Caco-2 (cell line): ENCODE measurements around the gene SGMS2. TPM values are rescaled to one million over a fixed set of nuclear protein-coding genes. Genes with fewer than 3 reads are reported as not detected.

Experiments
- BruUV-seq: library from RNA; stranded (reverse); fragments of 400-500 nt; replicated peaks from 2 replicates; lab custom pipeline; 2021; lab: Mats Ljungman, UMichigan
- CTCF ChIA-PET: fragments of 300-600 bp; sonication (Branson Sonifier 250); formaldehyde crosslinking; loops from one replicate; lab custom pipeline; 2022; ENCODE audit warnings: antibody characterized with exemption; lab: Charles Lee
- POLR2A ChIA-PET: fragments of 300-600 bp; sonication (Branson Sonifier 250); formaldehyde crosslinking; loops from one replicate; lab custom pipeline; 2022; ENCODE audit warnings: antibody characterized with exemption; lab: Charles Lee
- DNase-seq, 2 experiments: peaks; one replicate each; pipeline versions ENCODE4 v3.0.0 to v3.0.0-alpha.2; 2020 to 2022
- H3K27me3 ChIP-seq: replicated peaks from 2 replicates; pipeline ENCODE4 v1.6.0; 2011; ENCODE audit warnings: low read length; ENCODE audit not compliant: control insufficient read depth, insufficient read depth
- H3K36me3 ChIP-seq: 2 replicates; pipeline ENCODE4 v1.5.1; 2011; ENCODE audit warnings: low read length; ENCODE audit not compliant: control insufficient read depth, insufficient read depth
- H3K4me1 ChIP-seq: fragments of 250-450 bp; sonication (Bioruptor Pico); 2 replicates; pipeline ENCODE4 v1.5.1; 2020; ENCODE audit warnings: mild to moderate bottlenecking
- H3K4me3 ChIP-seq: 2 replicates; pipeline ENCODE4 v1.5.1; 2011; ENCODE audit warnings: low read depth, mild to moderate bottlenecking, control low read depth, low read length
- H3K9me3 ChIP-seq: fragments of 250-450 bp; sonication (Bioruptor Pico); 2 replicates; pipeline ENCODE4 v1.5.1; 2020; ENCODE audit warnings: mild to moderate bottlenecking, moderate library complexity
- H3K27ac Mint-ChIP-seq: one replicate; pipeline ENCODE4 v1.8.0; 2022; ENCODE audit warnings: mixed read lengths; ENCODE audit not compliant: unreplicated experiment
- H3K27me3 Mint-ChIP-seq: one replicate; pipeline ENCODE4 v1.8.0; 2022; ENCODE audit warnings: mixed read lengths; ENCODE audit not compliant: insufficient read depth, unreplicated experiment
- H3K36me3 Mint-ChIP-seq: one replicate; pipeline ENCODE4 v1.8.0; 2022; ENCODE audit warnings: mild to moderate bottlenecking, mixed read lengths; ENCODE audit not compliant: insufficient read depth, unreplicated experiment
- H3K4me1 Mint-ChIP-seq: one replicate; pipeline ENCODE4 v1.8.0; 2022; ENCODE audit warnings: low read depth, mixed read lengths; ENCODE audit not compliant: unreplicated experiment
- H3K4me3 Mint-ChIP-seq: one replicate; pipeline ENCODE4 v1.8.0; 2022; ENCODE audit warnings: mild to moderate bottlenecking, moderate library complexity, mixed read lengths; ENCODE audit not compliant: unreplicated experiment
- H3K9me3 Mint-ChIP-seq: one replicate; pipeline ENCODE4 v1.8.0; 2022; ENCODE audit warnings: mixed read lengths; ENCODE audit not compliant: unreplicated experiment
- intact Hi-C: fragments of 100-400 bp; cut with micrococcal nuclease; formaldehyde crosslinking; loops from one replicate; pipeline ENCODE4 v1.10.0; 2022; ENCODE audit not compliant: unreplicated experiment
- total RNA-seq: library from RNA; stranded (reverse); gene quantifications from 2 replicates; pipeline ENCODE4 v1.2.3, GENCODE V29; 2022
- TF ChIP-seq, protein P1 (sequence below), 2 experiments: fragments of 200-600 bp in 1 of 2; IDR thresholded peaks; 1 replicate in 1 of 2; 2 replicates in 1 of 2; pipeline versions ENCODE4 v1.5.1 to v1.8.0; 2011 to 2022; ENCODE audit warnings: antibody characterized with exemption in 1 of 2, control low read depth in 1 of 2, inconsistent platforms in 1 of 2, low read depth in 1 of 2, low read length in 1 of 2, mild to moderate bottlenecking in 1 of 2, moderate library complexity in 1 of 2; ENCODE audit not compliant: insufficient read depth in 1 of 2, severe bottlenecking in 1 of 2, unreplicated experiment in 1 of 2

SGMS2 gene
- total RNA-seq, 1 experiment from 2014 or later: 3.4 TPM

DNA sequence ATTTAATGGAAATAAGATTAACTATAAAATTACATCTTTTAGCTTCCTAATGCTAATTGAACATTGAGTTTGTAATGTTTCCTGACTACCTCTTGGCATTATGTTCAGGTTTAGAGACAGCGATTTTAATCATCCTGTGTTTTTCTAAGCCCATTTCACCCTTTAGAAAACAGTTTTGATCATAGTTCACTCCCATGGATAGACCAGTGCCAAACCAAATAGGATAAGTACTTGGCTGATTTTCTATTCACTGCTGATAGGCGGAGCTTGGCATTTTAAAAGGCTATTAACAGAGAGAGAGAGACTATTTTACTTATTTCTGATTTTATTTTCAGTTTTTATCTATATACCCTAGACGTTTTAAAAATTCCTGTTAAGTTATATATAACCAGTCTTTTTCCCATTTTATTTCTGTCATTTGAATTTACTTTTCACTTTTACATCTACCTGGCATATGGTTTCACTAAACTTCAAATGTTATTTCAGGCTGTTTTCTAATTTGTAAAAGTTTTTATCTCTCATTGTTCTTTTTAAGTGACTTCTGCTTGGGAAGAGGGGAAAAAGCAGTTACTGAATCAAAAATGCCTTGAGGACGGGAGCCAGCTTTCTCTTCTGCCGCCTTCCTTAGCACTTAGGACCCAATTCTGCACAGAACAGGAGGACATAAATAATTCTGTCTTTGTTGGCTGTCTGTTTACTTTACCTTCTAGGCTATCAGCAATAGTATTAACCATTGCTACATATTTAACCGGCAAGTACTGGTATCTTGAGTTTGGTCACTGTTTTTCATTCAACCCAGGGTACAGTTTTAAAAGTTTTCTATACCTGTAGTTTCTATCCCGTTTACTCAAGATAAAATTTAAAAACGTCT, 46.4 kb downstream of the SGMS2 start:
- no peak overlapping the region for H3K27ac Mint-ChIP-seq
- CTCF ChIA-PET: no interaction called here

GRCh38 chr4:107874024-107874423, 49.3 kb downstream of the SGMS2 start:
- Histone ChIP-seq H3K36me3 (no peaks in the 10 kb centered on the region), H3K9me3 (no peaks in the 10 kb centered on the region), H3K4me1 (peaks cover 5% of the 10 kb centered on the region; the same call in 1 of the 2 replicates), H3K27me3 (no peaks in the 10 kb centered on the region), H3K4me3 (no peak overlapping the region)
- Mint-ChIP-seq H3K4me3 (no peak overlapping the region), H3K4me1 (no peaks in the 10 kb centered on the region), H3K27ac (no peak overlapping the region), H3K27me3 (no peaks in the 10 kb centered on the region), H3K9me3 (peaks cover 9% of the 10 kb centered on the region), H3K36me3 (no peaks in the 10 kb centered on the region)
- ChIA-PET POLR2A (no interaction called here), CTCF (no interaction called here)
- BruUV-seq: no TSS peak
- intact Hi-C loops: no loop called here
- TF ChIP-seq, protein P1, sequence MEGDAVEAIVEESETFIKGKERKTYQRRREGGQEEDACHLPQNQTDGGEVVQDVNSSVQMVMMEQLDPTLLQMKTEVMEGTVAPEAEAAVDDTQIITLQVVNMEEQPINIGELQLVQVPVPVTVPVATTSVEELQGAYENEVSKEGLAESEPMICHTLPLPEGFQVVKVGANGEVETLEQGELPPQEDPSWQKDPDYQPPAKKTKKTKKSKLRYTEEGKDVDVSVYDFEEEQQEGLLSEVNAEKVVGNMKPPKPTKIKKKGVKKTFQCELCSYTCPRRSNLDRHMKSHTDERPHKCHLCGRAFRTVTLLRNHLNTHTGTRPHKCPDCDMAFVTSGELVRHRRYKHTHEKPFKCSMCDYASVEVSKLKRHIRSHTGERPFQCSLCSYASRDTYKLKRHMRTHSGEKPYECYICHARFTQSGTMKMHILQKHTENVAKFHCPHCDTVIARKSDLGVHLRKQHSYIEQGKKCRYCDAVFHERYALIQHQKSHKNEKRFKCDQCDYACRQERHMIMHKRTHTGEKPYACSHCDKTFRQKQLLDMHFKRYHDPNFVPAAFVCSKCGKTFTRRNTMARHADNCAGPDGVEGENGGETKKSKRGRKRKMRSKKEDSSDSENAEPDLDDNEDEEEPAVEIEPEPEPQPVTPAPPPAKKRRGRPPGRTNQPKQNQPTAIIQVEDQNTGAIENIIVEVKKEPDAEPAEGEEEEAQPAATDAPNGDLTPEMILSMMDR (IDR thresholded peaks at IDR 0.05; ENCODE audit: insufficient read depth in 1 of 2, low read depth in 1 of 2, low read length in 1 of 2, severe bottlenecking in 1 of 2, unreplicated experiment in 1 of 2): no peak
- DNase-seq: no peak

More for the DNA sequence above, 46.4 kb downstream of the SGMS2 start:
- H3K4me3 ChIP-seq: no peak overlapping the region
- no peaks in the 10 kb centered on the region for H3K27me3 ChIP-seq
- H3K9me3 Mint-ChIP-seq: no peaks in the 10 kb centered on the region
- TF ChIP-seq, protein P1 (IDR thresholded peaks at IDR 0.05; ENCODE audit: insufficient read depth in 1 of 2, low read depth in 1 of 2, low read length in 1 of 2, severe bottlenecking in 1 of 2, unreplicated experiment in 1 of 2): no peak
- POLR2A ChIA-PET: no interaction called here
- intact Hi-C loops: no loop called here
- H3K36me3 Mint-ChIP-seq: no peaks in the 10 kb centered on the region
- H3K9me3 ChIP-seq: no peaks in the 10 kb centered on the region
- no peaks in the 10 kb centered on the region for H3K4me1 Mint-ChIP-seq
- BruUV-seq: no TSS peak
- no peaks in the 10 kb centered on the region for H3K27me3 Mint-ChIP-seq
- no peak overlapping the region for H3K4me3 Mint-ChIP-seq
- no peaks in the 10 kb centered on the region for H3K36me3 ChIP-seq
- DNase-seq: no peak
- no peaks in the 10 kb centered on the region for H3K4me1 ChIP-seq

DNA sequence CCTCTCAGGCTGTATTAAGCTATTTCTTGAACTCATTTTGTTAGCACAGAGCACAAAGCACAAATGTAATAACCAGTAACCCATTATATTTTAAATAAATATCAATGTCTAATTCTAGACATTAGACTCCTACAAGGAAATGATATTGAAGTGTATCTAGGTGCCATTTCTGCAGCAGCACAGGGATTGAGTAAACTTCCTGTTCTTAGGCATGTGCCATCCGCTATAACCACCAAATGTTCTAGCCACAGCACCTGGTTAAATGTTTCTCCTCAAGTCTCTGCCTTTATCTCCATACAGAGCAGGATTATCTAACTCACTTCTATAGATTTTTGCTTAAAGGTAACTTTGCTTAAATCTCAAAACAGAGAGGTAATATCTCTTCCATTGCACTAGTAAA, 51.4 kb downstream of the SGMS2 start:
- H3K27me3 ChIP-seq: no peaks in the 10 kb centered on the region
- CTCF ChIA-PET: no interaction called here
- no peak overlapping the region for H3K27ac Mint-ChIP-seq
- BruUV-seq: no TSS peak
- no peaks in the 10 kb centered on the region for H3K27me3 Mint-ChIP-seq
- H3K36me3 ChIP-seq: no peaks in the 10 kb centered on the region
- H3K4me1 ChIP-seq: peaks cover 5% of the 10 kb centered on the region; the same call in 1 of the 2 replicates
- no peak overlapping the region for H3K4me3 ChIP-seq
- no peaks in the 10 kb centered on the region for H3K9me3 ChIP-seq
- H3K36me3 Mint-ChIP-seq: no peaks in the 10 kb centered on the region
- no peak overlapping the region for H3K4me3 Mint-ChIP-seq
- DNase-seq: no peak
- no peaks in the 10 kb centered on the region for H3K4me1 Mint-ChIP-seq
- POLR2A ChIA-PET: no interaction called here
- intact Hi-C loops: no loop called here
- TF ChIP-seq, protein P1 (IDR thresholded peaks at IDR 0.05; ENCODE audit: insufficient read depth in 1 of 2, low read depth in 1 of 2, low read length in 1 of 2, severe bottlenecking in 1 of 2, unreplicated experiment in 1 of 2): no peak
- peaks cover 9% of the 10 kb centered on the region for H3K9me3 Mint-ChIP-seq
